HG03280 (cell line): ENCODE data around the gene ST6GALNAC4.
"Not testable (repeated sequence)": the region's sequence is repeated elsewhere in the genome, so short reads cannot be mapped to it uniquely, and the experiment has no call there.

Source experiments
- ATAC-seq: cut with Tn5 transposase; IDR thresholded peaks from one replicate; pipeline ENCODE4 v1.9.1; 2021; ENCODE audit warnings: mild to moderate bottlenecking, moderate library complexity; ENCODE audit not compliant: unreplicated experiment

The ST6GALNAC4 gene

GRCh38 chr9:127874301-127875221 is 42.3 kb downstream of the ST6GALNAC4 start:
- ATAC-seq = no peak

GRCh38 chr9:127873886-127874285 is 43.0 kb downstream of the ST6GALNAC4 start:
- ATAC-seq = no peak

GRCh38 chr9:127873223-127873691 is 43.6 kb downstream of the ST6GALNAC4 start:
- ATAC-seq = no peak

GRCh38 chr9:127872369-127873222 is 44.2 kb downstream of the ST6GALNAC4 start:
- ATAC-seq = no peak

- no peak for ATAC-seq
Observed at GRCh38 chr9:127871531-127871930, 45.3 kb downstream of the ST6GALNAC4 start.

- no peak for ATAC-seq
Observed at GRCh38 chr9:127870887-127871286, 46.0 kb downstream of the ST6GALNAC4 start.

GRCh38 chr9:127870153-127870491 is 46.7 kb downstream of the ST6GALNAC4 start:
- ATAC-seq = not testable (repeated sequence)

GRCh38 chr9:127869310-127870152 is 47.3 kb downstream of the ST6GALNAC4 start:
- peak; percentile 51 for ATAC-seq

- no peak for ATAC-seq
Observed at GRCh38 chr9:127868278-127868902, 48.5 kb downstream of the ST6GALNAC4 start.

- ATAC-seq = no peak
Observed at GRCh38 chr9:127867356-127868277, 49.2 kb downstream of the ST6GALNAC4 start.

- ATAC-seq = no peak
Observed at GRCh38 chr9:127866535-127866934, 50.3 kb downstream of the ST6GALNAC4 start.

GRCh38 chr9:127865645-127866464 is 51.0 kb downstream of the ST6GALNAC4 start:
- no peak for ATAC-seq

- no peak for ATAC-seq
Observed at GRCh38 chr9:127863191-127863621, 53.6 kb downstream of the ST6GALNAC4 start.

- no peak for ATAC-seq
Observed at GRCh38 chr9:127862075-127863011, 54.5 kb downstream of the ST6GALNAC4 start.

GRCh38 chr9:127860779-127861178 is 56.1 kb downstream of the ST6GALNAC4 start:
- ATAC-seq = no peak

- no peak for ATAC-seq
Observed at GRCh38 chr9:127860260-127860659, 56.6 kb downstream of the ST6GALNAC4 start.

- no peak for ATAC-seq
Observed at GRCh38 chr9:127858041-127858512, 58.8 kb downstream of the ST6GALNAC4 start.
